GM19372 (cell line): ENCODE results near the gene MYO15A.
A peak's percentile ranks its signal among the peaks of the same experiment; 100 is the strongest.

Source experiments
- ATAC-seq: cut with Tn5 transposase; IDR thresholded peaks from one replicate; pipeline ENCODE4 v1.9.1; 2021; ENCODE audit warnings: mild to moderate bottlenecking, low read depth, moderate library complexity; ENCODE audit not compliant: unreplicated experiment

MYO15A gene

GRCh38 chr17:18182110-18182977 lies 73.8 kb downstream of the MYO15A start:
- no peak for ATAC-seq

- peak; percentile 28 for ATAC-seq
Observed at GRCh38 chr17:18182978-18183333, 74.4 kb downstream of the MYO15A start.

- ATAC-seq: peak; percentile 71
Observed at GRCh38 chr17:18183334-18184142, 75.0 kb downstream of the MYO15A start, which contains the start of gene ALKBH5. ALKBH5 (plus strand) TSS chr17:18183828; CDS start chr17:18184244, 416 bp downstream.

GRCh38 chr17:18184143-18185031 lies 75.8 kb downstream of the MYO15A start:
- ATAC-seq: no peak

GRCh38 chr17:18185391-18185790 lies 76.8 kb downstream of the MYO15A start:
- ATAC-seq: no peak

- no peak for ATAC-seq
Observed at GRCh38 chr17:18185832-18186626, 77.5 kb downstream of the MYO15A start.

- ATAC-seq: no peak
Observed at GRCh38 chr17:18186627-18186982, 78.0 kb downstream of the MYO15A start.

- no peak for ATAC-seq
Observed at GRCh38 chr17:18187226-18187625, 78.7 kb downstream of the MYO15A start.

- ATAC-seq: no peak
Observed at GRCh38 chr17:18187821-18188761, 79.5 kb downstream of the MYO15A start.

GRCh38 chr17:18190628-18191235 lies 82.2 kb downstream of the MYO15A start:
- no peak for ATAC-seq

GRCh38 chr17:18191236-18191667 lies 82.7 kb downstream of the MYO15A start:
- ATAC-seq: no peak

- no peak for ATAC-seq
Observed at GRCh38 chr17:18191967-18192366, 83.4 kb downstream of the MYO15A start.

GRCh38 chr17:18194394-18194793 lies 85.8 kb downstream of the MYO15A start:
- ATAC-seq: no peak

- no peak for ATAC-seq
Observed at GRCh38 chr17:18194804-18195203, 86.2 kb downstream of the MYO15A start.

- no peak for ATAC-seq
Observed at GRCh38 chr17:18195246-18195645, 86.7 kb downstream of the MYO15A start.

GRCh38 chr17:18197535-18198194 lies 89.1 kb downstream of the MYO15A start:
- no peak for ATAC-seq

GRCh38 chr17:18198530-18198929 lies 90.0 kb downstream of the MYO15A start:
- ATAC-seq: no peak

GRCh38 chr17:18201108-18201507 lies 92.6 kb downstream of the MYO15A start:
- ATAC-seq: no peak
